ENCODE measurements around the gene SPIRE1. TPM values are rescaled to one million over a fixed set of nuclear protein-coding genes. Genes with fewer than 3 reads are reported as not detected.
"Not testable (repeated sequence)": the region's sequence is repeated elsewhere in the genome, so short reads cannot be mapped to it uniquely, and the experiment has no call there.

The SPIRE1 gene
- total RNA-seq, 2 donors from 2014 or later = 1.1 to 3.5 TPM

DNA sequence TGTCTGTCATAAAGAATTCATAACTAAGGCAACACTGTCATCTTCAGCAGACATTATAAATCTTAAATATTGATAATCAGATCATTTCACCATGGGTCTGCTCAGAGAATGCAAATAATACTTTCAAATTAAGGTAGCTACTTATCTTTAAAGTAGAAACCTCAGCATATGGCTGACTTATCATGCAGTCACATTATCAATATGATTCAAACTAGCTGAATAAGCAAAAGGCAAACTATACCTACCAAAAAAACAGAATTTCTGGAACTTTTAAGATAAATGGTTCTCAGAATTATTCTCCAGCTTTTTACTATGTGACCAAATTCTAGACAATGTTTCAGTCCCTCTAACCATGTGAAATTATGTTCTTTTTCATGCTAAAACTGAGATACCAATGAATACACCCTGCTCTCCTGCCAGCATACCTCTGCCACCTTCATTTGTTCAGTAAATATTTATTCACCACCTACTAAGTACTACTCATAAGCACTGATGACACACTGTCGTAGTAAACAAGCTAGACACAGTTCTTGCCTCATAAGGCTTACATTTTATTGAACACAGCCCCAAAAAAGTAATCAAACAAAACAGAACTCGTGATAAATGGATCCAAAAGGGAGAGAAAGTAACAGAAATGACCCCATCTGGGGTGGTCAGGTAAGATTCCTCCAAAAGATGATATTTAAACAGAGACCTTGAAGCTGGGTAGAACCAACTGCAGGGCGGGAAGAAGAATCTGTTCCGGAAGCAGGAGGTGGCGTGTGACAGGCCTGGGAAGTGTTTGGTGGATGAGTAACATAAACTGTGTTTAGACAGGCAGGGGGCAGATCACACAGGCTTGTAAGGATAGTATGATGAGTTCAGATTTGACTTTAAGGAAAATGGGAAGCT lies 17.7 kb downstream of the SPIRE1 start:
- Mint-ChIP-seq H3K27ac (no peak overlapping the region), H3K27me3 (peaks cover 32% of the 10 kb centered on the region), H3K36me3 (ENCODE audit: low read depth) (peaks cover 5% of the 10 kb centered on the region), H3K4me1 (peaks cover 2% of the 10 kb centered on the region), H3K4me3 (no peak overlapping the region)
- H3K9me3 ChIP-seq (ENCODE audit: control insufficient read depth, low read length, poor library complexity, severe bottlenecking) = no peaks in the 10 kb centered on the region
- ATAC-seq (no peak), DNase-seq (no peak)

DNA sequence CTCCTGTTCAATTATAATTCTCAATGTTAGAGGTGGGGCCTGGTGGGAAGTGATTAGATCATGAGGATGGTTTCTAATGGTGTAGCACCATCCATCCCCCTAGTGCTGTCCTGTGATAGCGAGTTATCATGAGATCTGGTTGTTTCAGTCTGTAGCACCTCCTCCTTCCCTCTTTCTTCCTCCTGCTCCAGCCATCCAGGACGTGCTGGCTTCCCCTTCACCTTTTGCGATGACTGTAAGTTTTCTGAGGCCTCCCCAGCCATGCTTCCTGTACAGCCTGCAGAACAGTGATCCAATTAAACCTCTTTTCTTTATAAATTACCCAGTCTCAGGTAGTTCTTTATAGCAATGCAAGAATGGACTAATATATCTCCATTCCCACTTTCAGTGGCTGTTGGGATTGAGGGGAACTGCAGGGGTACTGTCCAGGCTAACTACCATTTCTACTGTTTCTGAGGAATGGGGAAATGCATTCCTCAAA lies 19.2 kb downstream of the SPIRE1 start:
- ATAC-seq = no peak
- peaks cover 5% of the 10 kb centered on the region for H3K36me3 Mint-ChIP-seq (ENCODE audit: low read depth)

DNA sequence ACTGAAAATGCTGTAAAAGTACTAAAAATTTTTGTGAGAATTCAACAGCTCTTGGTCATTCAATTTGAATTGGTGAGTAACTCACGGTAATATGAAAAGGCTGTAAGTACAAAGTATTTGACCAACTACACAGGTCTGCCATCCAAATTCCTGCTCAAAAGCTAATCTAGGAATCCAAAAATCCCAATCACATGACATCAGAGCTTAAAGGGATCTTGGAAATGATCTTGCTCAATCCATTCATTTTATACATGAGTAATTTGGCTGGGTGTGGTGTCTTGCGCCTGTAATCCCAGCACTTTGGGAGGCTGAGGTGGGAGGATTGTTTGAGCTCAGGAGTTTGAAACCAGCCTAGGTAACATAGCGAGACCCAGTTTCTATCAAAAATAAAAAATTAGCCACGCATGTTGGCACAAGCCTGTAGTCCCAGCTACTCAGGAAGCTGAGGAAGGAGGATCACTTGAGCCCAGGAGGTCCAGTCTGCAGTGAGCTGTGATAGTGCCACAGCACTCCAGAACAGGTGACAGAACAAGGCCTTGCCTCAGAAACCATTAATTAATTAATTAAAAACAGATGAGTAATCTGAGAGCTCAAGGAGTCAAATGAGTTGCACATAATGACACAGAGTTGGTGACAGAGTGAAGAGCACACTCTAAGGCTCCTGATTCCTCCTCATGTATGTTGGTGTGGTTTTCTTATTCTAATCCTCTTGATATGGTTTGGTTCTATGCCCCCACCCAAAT lies 19.8 kb downstream of the SPIRE1 start:
- no peak overlapping the region for H3K4me3 Mint-ChIP-seq
- peaks cover 2% of the 10 kb centered on the region for H3K4me1 Mint-ChIP-seq
- H3K27ac Mint-ChIP-seq = no peak overlapping the region
- H3K27me3 Mint-ChIP-seq = peaks cover 17% of the 10 kb centered on the region
- ATAC-seq = no peak
- DNase-seq = no peak
- H3K9me3 ChIP-seq (ENCODE audit: control insufficient read depth, low read length, poor library complexity, severe bottlenecking) = no peaks in the 10 kb centered on the region
- peaks cover 5% of the 10 kb centered on the region for H3K36me3 Mint-ChIP-seq (ENCODE audit: low read depth)

More for the DNA sequence above, 19.2 kb downstream of the SPIRE1 start:
- no peak overlapping the region for H3K4me3 Mint-ChIP-seq
- no peaks in the 10 kb centered on the region for H3K9me3 ChIP-seq (ENCODE audit: control insufficient read depth, low read length, poor library complexity, severe bottlenecking)
- H3K27ac Mint-ChIP-seq = no peak overlapping the region
- peaks cover 22% of the 10 kb centered on the region for H3K27me3 Mint-ChIP-seq
- no peak for DNase-seq
- peaks cover 2% of the 10 kb centered on the region for H3K4me1 Mint-ChIP-seq

DNA sequence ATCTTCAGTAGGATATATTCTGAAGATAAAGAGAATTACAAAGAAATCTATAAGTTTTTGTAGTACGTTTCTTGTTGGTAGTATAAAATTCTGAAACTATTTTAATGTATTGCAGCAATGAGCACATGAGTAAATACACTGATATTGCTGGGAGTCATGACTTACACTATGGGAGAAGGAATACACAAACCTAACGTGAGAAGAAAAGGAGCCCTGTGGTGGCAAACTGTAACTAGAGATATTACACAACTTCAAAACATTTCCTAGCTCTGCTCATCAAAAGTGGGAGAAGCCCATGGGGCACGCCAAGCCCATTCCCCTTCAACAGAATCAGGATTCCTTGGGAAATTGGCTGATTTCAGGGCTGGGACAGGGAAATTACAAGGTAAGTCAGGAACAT lies 20.5 kb downstream of the SPIRE1 start:
- Mint-ChIP-seq H3K36me3 (ENCODE audit: low read depth) (peaks cover 5% of the 10 kb centered on the region), H3K4me3 (no peak overlapping the region), H3K4me1 (peaks cover 2% of the 10 kb centered on the region), H3K27ac (no peak overlapping the region), H3K27me3 (peaks cover 15% of the 10 kb centered on the region)
- DNase-seq (no peak), ATAC-seq (no peak)
- H3K9me3 ChIP-seq (ENCODE audit: control insufficient read depth, low read length, poor library complexity, severe bottlenecking) = no peaks in the 10 kb centered on the region

DNA sequence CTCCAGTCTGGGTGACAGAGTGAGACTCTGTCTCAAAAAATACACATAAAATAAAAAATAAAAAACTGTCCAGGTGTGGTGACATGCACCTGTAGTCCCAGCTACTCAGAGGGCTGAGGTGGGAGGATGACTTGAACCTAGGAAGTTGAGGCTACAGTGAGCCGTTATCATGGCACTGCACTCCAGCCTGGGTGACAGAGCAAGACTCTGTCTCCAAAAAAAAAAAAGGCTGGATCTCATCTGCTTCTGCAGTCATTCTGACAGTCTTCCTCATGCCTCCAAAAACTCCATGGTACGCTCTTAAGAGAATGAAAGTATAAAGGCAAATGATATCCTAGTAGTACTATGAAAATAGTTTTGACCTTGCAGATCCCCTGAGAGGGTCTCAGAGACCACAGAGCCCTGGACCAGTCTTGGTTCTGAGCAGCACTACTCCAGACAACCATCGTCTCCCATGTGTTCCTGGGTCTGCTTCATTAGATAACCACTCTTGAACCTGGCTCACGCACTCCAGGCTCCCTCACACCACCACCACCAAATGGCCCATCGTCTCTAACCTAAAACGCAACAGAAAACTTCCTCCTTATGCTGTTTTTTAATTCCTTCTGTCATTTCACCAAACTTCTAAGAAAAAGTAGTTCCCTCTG lies 26.0 kb downstream of the SPIRE1 start:
- Mint-ChIP-seq H3K27ac (no peak overlapping the region), H3K4me3 (no peak overlapping the region), H3K27me3 (peaks cover 5% of the 10 kb centered on the region), H3K36me3 (ENCODE audit: low read depth) (peaks cover 4% of the 10 kb centered on the region), H3K4me1 (no peaks in the 10 kb centered on the region)
- H3K9me3 ChIP-seq (ENCODE audit: control insufficient read depth, low read length, poor library complexity, severe bottlenecking) = no peaks in the 10 kb centered on the region
- ATAC-seq (no peak), DNase-seq (no peak)

DNA sequence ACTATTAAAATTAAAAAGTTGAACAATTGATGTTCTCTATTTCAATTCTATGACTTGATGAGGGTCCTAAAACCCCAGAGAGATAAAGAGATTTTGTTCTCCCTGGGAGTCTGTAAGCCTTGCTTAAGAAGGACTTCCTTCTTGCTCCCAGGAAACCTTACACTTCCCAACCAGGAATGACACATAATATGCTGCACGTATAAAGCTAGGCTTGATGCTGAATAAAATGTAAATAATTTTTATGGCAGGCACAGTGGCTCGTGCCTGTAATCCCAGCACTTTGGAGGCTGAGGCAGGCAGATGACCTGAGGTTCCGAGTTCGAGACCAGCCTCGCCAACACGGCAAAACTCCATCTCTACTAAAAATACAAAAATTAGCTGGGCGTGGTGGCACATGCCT lies 27.8 kb downstream of the SPIRE1 start:
- Mint-ChIP-seq H3K36me3 (ENCODE audit: low read depth) (peaks cover 4% of the 10 kb centered on the region), H3K27me3 (peaks cover 5% of the 10 kb centered on the region), H3K27ac (no peak overlapping the region), H3K4me1 (no peaks in the 10 kb centered on the region), H3K4me3 (no peak overlapping the region)
- no peak for DNase-seq
- no peak for ATAC-seq
- no peaks in the 10 kb centered on the region for H3K9me3 ChIP-seq (ENCODE audit: control insufficient read depth, low read length, poor library complexity, severe bottlenecking)

DNA sequence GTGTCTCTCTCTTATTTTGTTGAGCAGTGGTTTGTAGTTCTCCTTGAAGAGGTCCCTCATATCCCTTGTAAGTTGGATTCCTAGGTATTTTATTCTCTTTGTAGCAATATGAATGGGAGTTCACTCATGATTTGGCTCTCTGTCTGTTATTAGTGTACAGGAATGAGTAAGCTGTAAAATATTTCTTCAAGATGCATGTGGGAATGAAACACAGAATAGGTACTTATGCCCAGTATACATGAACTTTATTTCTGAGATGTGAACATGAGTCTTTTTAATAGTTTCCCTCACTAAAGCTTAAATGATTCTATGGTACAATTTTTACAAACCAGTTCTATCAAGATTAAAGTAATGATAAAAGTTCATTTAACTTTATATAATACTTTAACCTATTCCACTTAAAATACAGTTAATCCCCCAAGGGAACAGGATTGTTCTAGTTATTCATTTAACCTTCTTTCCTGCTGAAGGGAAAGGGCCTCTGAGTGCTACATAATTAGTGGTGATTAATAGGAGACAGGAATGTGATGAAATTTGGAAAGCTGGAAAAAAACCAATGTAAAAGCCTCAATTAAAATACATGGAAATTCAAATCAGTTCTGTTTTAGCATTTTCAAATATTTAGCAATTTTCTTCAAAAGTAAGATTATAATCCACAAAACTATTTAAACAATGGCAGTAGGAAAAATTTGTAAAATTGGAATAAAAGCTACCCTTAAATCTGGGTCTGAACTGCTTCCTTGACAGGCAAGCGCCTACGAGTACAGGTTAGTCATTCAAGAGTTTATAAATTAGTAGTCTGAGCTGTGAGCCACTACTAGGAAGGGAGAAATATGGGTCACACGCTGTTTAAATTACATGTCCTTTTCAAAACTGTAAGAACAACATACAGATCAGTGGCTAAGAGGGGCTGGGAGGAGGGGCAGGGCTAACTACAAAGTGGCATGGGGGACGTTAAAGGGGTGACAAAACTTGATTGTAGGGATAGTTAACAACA lies 28.9 kb downstream of the SPIRE1 start:
- Mint-ChIP-seq H3K27me3 (peaks cover 5% of the 10 kb centered on the region), H3K36me3 (ENCODE audit: low read depth) (peaks cover 4% of the 10 kb centered on the region), H3K4me3 (no peak overlapping the region), H3K4me1 (no peaks in the 10 kb centered on the region), H3K27ac (no peak overlapping the region)
- ATAC-seq (no peak), DNase-seq (no peak)
- H3K9me3 ChIP-seq (ENCODE audit: control insufficient read depth, low read length, poor library complexity, severe bottlenecking) = no peaks in the 10 kb centered on the region

DNA sequence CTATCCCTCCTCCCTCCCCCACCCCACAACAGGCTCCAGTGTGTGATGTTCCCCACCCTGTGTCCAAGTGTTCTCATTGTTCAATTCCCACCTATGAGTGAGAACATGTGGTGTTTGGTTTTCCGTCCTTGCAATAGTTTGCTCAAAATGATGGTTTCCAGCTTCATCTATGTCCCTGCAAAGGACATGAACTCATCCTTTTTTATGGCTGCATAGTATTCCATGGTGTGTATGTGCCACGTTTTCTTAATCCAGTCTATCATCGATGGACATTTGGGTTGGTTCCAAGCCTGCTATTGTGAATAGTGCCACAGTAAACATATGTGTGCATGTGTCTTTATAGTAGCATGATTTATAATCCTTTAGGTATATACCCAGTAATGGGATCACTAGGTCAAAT lies 30.7 kb downstream of the SPIRE1 start:
- DNase-seq; H3K27me3 Mint-ChIP-seq; H3K9me3 ChIP-seq (ENCODE audit: control insufficient read depth, low read length, poor library complexity, severe bottlenecking); ATAC-seq; H3K36me3 Mint-ChIP-seq (ENCODE audit: low read depth); H3K4me1 Mint-ChIP-seq; H3K27ac Mint-ChIP-seq; H3K4me3 Mint-ChIP-seq: not testable (repeated sequence)

DNA sequence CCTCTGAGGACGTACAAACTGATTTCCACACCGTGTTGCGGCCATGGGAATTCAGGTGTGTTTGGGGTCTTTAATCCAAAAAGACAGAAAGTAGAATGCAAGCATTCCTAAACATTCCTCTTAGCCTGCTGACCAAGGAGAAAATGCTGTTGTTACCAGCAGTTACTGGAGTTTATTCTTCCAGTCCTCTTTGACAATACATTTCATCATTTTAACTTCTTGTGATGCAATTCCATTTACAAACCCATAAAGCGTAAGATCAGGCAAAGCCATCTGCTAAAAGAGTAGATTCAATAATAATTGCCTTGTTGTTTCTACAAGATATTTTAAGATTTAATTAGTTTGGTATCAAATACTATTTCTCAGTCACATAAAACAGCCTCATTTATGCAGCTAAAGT lies 32.7 kb downstream of the SPIRE1 start:
- no peak for ATAC-seq
- H3K27ac Mint-ChIP-seq = no peak overlapping the region

DNA sequence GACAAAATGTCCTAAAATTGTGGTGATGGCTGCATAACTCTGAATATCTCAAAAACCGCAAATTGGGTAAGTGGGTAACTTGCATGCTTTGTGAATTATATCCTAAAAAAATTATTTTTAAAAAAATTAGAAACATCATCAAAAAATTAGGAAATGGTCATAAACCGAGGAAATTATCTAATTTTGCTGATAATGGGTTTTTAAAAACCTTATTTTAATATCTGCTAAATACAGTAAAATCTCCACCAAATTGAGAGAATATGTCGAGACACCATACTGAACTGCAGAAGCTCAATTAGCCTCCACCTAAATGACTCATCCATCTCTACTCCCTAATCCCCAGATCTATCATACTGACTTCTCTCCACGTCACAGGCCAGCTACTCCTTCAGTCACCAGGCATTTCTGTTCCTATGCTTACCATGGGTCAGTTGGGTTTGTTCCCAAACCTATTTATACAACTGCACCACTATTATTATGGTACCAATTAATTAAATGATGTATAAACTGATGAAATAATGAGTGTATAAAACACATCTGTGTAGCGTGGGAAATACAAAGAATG lies 36.1 kb downstream of the SPIRE1 start:
- no peak for ATAC-seq
- no peak overlapping the region for H3K4me3 Mint-ChIP-seq
- no peaks in the 10 kb centered on the region for H3K36me3 Mint-ChIP-seq (ENCODE audit: low read depth)
- no peak overlapping the region for H3K27ac Mint-ChIP-seq
- no peak for DNase-seq
- H3K27me3 Mint-ChIP-seq = no peaks in the 10 kb centered on the region
- no peaks in the 10 kb centered on the region for H3K4me1 Mint-ChIP-seq
- no peaks in the 10 kb centered on the region for H3K9me3 ChIP-seq (ENCODE audit: control insufficient read depth, low read length, poor library complexity, severe bottlenecking)

More for the DNA sequence above, 32.7 kb downstream of the SPIRE1 start:
- DNase-seq = no peak
- H3K9me3 ChIP-seq (ENCODE audit: control insufficient read depth, low read length, poor library complexity, severe bottlenecking) = no peaks in the 10 kb centered on the region
- Mint-ChIP-seq H3K36me3 (ENCODE audit: low read depth) (no peaks in the 10 kb centered on the region), H3K27me3 (no peaks in the 10 kb centered on the region), H3K4me1 (no peaks in the 10 kb centered on the region), H3K4me3 (no peak overlapping the region)

DNA sequence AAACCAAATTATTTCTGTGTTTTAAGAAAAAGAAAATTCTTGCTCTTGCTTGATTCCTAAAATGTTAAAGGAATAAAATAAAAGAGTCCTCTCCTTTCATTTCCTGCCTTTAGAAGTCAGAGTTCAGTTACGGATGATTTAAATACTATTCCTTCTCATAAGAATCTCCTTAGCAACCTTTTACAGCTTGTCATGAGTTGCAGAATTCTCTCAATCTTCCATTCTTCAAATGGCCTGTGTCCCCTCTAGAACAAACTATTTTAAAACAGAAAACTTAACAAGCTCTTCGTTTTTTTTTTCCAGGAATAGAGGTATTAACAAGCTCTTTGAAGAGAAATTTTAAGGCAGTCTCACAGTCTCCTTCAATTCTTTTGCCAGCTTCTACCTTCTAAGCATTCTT lies 42.2 kb downstream of the SPIRE1 start:
- Mint-ChIP-seq H3K27me3 (peaks cover 25% of the 10 kb centered on the region), H3K27ac (peak overlapping the region; percentile 51), H3K36me3 (ENCODE audit: low read depth) (peaks cover 3% of the 10 kb centered on the region), H3K4me3 (no peak overlapping the region), H3K4me1 (peaks cover 8% of the 10 kb centered on the region)
- H3K9me3 ChIP-seq (ENCODE audit: control insufficient read depth, low read length, poor library complexity, severe bottlenecking) = no peaks in the 10 kb centered on the region
- ATAC-seq (no peak), DNase-seq (no peak)

DNA sequence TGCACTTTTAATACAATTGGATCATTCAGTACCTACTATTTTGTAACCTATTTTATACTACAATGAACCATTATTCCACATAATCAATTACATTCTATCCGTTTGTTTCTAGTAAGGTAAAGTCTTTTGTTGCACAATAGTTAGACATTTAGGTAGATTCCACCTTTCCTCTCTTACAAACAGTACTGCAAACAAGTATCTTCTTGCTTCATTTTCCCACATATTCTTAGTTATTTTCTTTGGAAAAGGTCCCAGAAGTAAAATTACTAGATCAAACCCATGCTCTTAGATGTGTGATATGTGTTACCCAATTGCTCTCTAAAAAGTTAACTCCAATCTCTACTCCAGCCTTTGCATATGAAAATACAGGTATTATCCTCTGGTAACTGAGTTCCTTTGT lies 49.6 kb downstream of the SPIRE1 start:
- Mint-ChIP-seq H3K4me1 (peaks cover 5% of the 10 kb centered on the region), H3K4me3 (no peak overlapping the region), H3K36me3 (ENCODE audit: low read depth) (peaks cover 2% of the 10 kb centered on the region), H3K27ac (no peak overlapping the region), H3K27me3 (peaks cover 28% of the 10 kb centered on the region)
- ATAC-seq (no peak), DNase-seq (no peak)
- no peaks in the 10 kb centered on the region for H3K9me3 ChIP-seq (ENCODE audit: control insufficient read depth, low read length, poor library complexity, severe bottlenecking)
